SK-N-SH (cell line): ENCODE results near the gene MBP.

Experiments used
- CTCF ChIP-seq: fragments of 200-600 bp; sonication (generic); IDR thresholded peaks from 2 replicates; pipeline ENCODE4 v1.6.1; 2017; ENCODE audit warnings: antibody characterized with exemption, mild to moderate bottlenecking, moderate library complexity
- EP300 ChIP-seq, 2 experiments: IDR thresholded peaks; 2 replicates each; pipeline versions ENCODE4 v1.4.0 to v1.6.1; 2012; ENCODE audit warnings: borderline replicate concordance in 1 of 2, low read depth in 1 of 2, low read length in 1 of 2
- FOSL2 ChIP-seq: IDR thresholded peaks from 2 replicates; pipeline ENCODE4 v1.4.0; 2012; ENCODE audit warnings: low read depth, mild to moderate bottlenecking, moderate library complexity, borderline replicate concordance
- GABPA ChIP-seq: IDR thresholded peaks from 2 replicates; pipeline ENCODE4 v1.4.0; 2012; ENCODE audit warnings: low read depth, mild to moderate bottlenecking
- MAX ChIP-seq: IDR thresholded peaks from 2 replicates; pipeline ENCODE4 v1.4.0; 2012; ENCODE audit warnings: low read depth
- RAD21 ChIP-seq: IDR thresholded peaks from 2 replicates; pipeline ENCODE4 v1.6.1; 2012; ENCODE audit warnings: mild to moderate bottlenecking, low read length
- RXRA ChIP-seq: IDR thresholded peaks from 2 replicates; pipeline ENCODE4 v1.4.0; 2012; ENCODE audit warnings: low read depth, mild to moderate bottlenecking, borderline replicate concordance
- ZBTB33 ChIP-seq: IDR thresholded peaks from 2 replicates; pipeline ENCODE4 v1.4.0; 2012; ENCODE audit warnings: low read depth, borderline replicate concordance

GRCh38 chr18:77082316-77082955, 50.1 kb downstream of the MBP start:
- no peak for TF ChIP-seq CTCF
- TF ChIP-seq EP300 (IDR thresholded peaks at IDR 0.05; ENCODE audit: borderline replicate concordance in 1 of 2, low read depth in 1 of 2, low read length in 1 of 2), result no peak
- no peak for TF ChIP-seq RAD21
- TF ChIP-seq FOSL2, result no peak
- no peak for TF ChIP-seq MAX
- TF ChIP-seq ZBTB33, result no peak
- TF ChIP-seq GABPA, result no peak
- TF ChIP-seq RXRA, result no peak
